Measurements from ENCODE around the gene AGAP1. TPM values are rescaled to one million over a fixed set of nuclear protein-coding genes. Genes with fewer than 3 reads are reported as not detected.

AGAP1 gene
- total RNA-seq, 1 donor = 12.3 TPM

- TF ChIP-seq, protein P1, sequence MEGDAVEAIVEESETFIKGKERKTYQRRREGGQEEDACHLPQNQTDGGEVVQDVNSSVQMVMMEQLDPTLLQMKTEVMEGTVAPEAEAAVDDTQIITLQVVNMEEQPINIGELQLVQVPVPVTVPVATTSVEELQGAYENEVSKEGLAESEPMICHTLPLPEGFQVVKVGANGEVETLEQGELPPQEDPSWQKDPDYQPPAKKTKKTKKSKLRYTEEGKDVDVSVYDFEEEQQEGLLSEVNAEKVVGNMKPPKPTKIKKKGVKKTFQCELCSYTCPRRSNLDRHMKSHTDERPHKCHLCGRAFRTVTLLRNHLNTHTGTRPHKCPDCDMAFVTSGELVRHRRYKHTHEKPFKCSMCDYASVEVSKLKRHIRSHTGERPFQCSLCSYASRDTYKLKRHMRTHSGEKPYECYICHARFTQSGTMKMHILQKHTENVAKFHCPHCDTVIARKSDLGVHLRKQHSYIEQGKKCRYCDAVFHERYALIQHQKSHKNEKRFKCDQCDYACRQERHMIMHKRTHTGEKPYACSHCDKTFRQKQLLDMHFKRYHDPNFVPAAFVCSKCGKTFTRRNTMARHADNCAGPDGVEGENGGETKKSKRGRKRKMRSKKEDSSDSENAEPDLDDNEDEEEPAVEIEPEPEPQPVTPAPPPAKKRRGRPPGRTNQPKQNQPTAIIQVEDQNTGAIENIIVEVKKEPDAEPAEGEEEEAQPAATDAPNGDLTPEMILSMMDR (IDR thresholded peaks at IDR 0.05; ENCODE audit: insufficient read depth, low read length) = no peak
- DNase-seq (ENCODE audit: low read depth) = no peak
- H3K4me3 ChIP-seq (ENCODE audit: low read depth, low read length) = no peak overlapping the region
These were observed 426.5 kb downstream of the AGAP1 start for GRCh38 chr2:235920216-235920865.

- TF ChIP-seq, protein P1 (IDR thresholded peaks at IDR 0.05; ENCODE audit: insufficient read depth, low read length) = no peak
- H3K4me3 ChIP-seq (ENCODE audit: low read depth, low read length) = no peak overlapping the region
- DNase-seq (ENCODE audit: low read depth) = no peak
These were observed 427.8 kb downstream of the AGAP1 start for GRCh38 chr2:235921508-235922191.

DNA sequence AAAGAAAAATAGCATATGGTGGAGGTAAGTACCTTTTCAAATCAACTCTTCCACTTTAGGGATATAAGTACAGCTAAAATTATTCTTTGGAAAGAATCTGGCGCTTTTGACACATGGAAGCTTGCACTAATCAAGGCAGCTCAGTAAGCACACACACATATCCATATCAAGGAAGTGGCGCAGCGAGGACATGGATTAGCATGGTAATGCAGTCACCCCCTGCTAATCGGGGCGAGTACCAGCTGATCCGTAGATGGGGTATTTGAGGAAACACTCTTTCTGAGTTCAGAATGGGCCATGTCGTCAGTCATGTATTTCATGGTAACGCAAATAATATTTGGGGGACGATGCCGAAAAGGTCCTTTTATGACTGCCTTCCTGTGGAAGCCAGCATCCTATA, 429.0 kb downstream of the AGAP1 start:
- TF ChIP-seq, protein P1 (IDR thresholded peaks at IDR 0.05; ENCODE audit: insufficient read depth, low read length) = no peak
- no peak overlapping the region for H3K4me3 ChIP-seq (ENCODE audit: low read depth, low read length)
- no peak for DNase-seq (ENCODE audit: low read depth)

DNA sequence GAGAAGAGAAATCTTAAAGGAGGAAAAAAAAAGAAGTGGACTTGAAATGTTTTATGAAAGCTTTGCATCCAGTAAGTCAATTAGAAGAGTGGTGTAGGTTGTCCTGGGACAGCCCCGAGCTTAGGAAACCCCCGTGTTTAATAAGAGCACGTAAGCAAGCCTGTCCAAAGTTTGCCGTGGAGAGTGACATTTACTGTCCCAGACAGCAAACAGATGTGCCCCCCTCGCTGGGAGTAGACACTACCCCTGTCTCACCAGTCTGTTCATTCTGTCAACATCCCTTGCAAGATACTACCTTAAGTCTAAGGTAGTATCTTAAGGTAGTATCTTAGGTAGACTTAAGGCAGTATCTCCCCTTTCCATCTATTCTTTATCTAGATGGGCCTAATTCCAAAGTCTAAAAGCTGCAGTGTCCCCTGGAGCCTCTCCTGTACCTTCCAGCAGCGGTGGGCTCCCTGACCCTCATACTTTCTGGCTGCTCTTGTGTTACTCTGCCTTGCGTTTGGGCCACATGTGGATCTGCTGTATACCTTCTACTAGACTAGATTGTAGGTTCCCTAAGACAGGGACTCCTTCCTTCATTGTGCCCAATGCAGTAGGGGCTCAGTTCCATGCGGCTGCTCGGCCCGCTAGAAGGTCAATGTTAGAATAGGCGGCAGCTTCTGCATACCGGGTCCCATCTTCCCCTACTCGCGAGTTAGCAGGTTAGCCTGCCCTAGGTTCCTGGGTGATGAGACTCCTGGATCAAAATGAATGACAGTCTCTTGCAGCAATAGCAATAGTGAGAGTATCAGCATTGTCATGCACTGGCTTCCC, 430.2 kb downstream of the AGAP1 start:
- no peak for DNase-seq (ENCODE audit: low read depth)
- TF ChIP-seq, protein P1 (IDR thresholded peaks at IDR 0.05; ENCODE audit: insufficient read depth, low read length) = no peak
- no peak overlapping the region for H3K4me3 ChIP-seq (ENCODE audit: low read depth, low read length)

- DNase-seq (ENCODE audit: low read depth) = no peak
- no peak overlapping the region for H3K4me3 ChIP-seq (ENCODE audit: low read depth, low read length)
- TF ChIP-seq, protein P1 (IDR thresholded peaks at IDR 0.05; ENCODE audit: insufficient read depth, low read length) = no peak
These were observed 430.8 kb downstream of the AGAP1 start for GRCh38 chr2:235924675-235925063.

DNA sequence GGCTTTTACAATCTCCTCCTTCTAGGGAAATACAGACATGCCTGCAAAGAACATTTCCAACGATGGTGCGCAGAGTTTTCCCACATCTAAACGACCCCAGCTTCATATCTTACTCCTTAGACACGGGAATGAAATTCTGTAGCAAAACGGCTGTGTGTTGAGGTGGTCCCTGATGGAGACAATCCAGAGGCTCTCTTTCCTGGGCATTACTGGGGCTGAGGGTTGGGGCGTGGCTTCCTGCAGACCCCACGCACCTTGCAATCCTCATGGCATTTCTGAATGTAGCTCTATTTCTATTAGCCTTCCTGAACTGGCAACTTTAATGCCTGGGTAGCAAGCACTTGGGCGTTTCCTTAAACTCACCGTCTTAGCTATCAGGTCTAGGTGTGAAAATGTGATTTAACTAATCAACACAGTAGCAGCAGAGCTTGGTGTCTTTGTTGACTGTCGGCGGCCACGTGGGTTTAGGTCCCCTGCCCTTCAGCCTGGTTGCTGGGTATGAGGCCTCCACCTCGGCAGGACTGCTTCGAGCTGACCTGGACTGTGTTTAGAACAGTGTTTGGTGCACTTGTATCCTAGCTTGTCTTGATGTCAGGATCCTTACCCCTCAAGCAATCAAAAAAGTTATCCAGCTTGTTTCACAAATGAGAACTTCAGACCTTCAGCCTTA, 431.5 kb downstream of the AGAP1 start:
- TF ChIP-seq, protein P1 (IDR thresholded peaks at IDR 0.05; ENCODE audit: insufficient read depth, low read length) = no peak
- DNase-seq (ENCODE audit: low read depth) = no peak
- no peak overlapping the region for H3K4me3 ChIP-seq (ENCODE audit: low read depth, low read length)
